Spleen (tissue), 11 donors: ENCODE measurements around the gene TBC1D13. TPM values are rescaled to one million over a fixed set of nuclear protein-coding genes. Genes with fewer than 3 reads are reported as not detected.
A peak's percentile ranks its signal among the peaks of the same experiment; 100 is the strongest.
"Not testable (repeated sequence)": the region's sequence is repeated elsewhere in the genome, so short reads cannot be mapped to it uniquely, and the experiment has no call there.

ENCODE experiments used
- DNase-seq: peaks from one replicate; pipeline ENCODE4 v3.0.0-alpha.2; 2020
- H3K27ac ChIP-seq, 8 donors: fragments of 200-600 bp; sonication (generic) in 7 of 8; 1 replicate in 4 of 8; 2 replicates in 4 of 8; pipeline versions ENCODE4 v1.5.0 to v1.8.0; 2016 to 2021; ENCODE audit warnings: inconsistent platforms in 4 of 8, mild to moderate bottlenecking in 4 of 8, moderate library complexity in 1 of 8
- H3K27me3 ChIP-seq, 7 donors: fragments of 200-600 bp; sonication (generic) in 6 of 7; replicated peaks in 1 of 7; 1 replicate in 4 of 7; 2 replicates in 3 of 7; pipeline versions ENCODE4 v1.5.0 to v1.8.0; 2016 to 2021; ENCODE audit warnings: inconsistent platforms in 3 of 7, mild to moderate bottlenecking in 1 of 7
- H3K36me3 ChIP-seq, 6 donors: fragments of 200-600 bp; sonication (generic) in 5 of 6; 1 replicate in 4 of 6; 2 replicates in 2 of 6; pipeline versions ENCODE4 v1.5.0 to v1.8.0; 2016 to 2021; ENCODE audit warnings: inconsistent platforms in 2 of 6
- H3K4me1 ChIP-seq, 6 donors: fragments of 200-600 bp; sonication (generic) in 5 of 6; 1 replicate in 3 of 6; 2 replicates in 3 of 6; pipeline versions ENCODE4 v1.5.0 to v1.8.0; 2016 to 2021; ENCODE audit warnings: inconsistent platforms in 3 of 6
- H3K4me3 ChIP-seq, 8 donors: fragments of 200-600 bp; sonication (generic) in 7 of 8; 1 replicate in 4 of 8; 2 replicates in 4 of 8; pipeline versions ENCODE4 v1.5.0 to v1.8.0; 2016 to 2021; ENCODE audit warnings: inconsistent platforms in 4 of 8, mild to moderate bottlenecking in 4 of 8, moderate library complexity in 2 of 8
- H3K9me3 ChIP-seq, 8 donors: fragments of 200-600 bp; sonication (generic) in 7 of 8; 1 replicate in 4 of 8; 2 replicates in 4 of 8; pipeline versions ENCODE4 v1.5.0 to v1.8.0; 2016 to 2021; ENCODE audit warnings: inconsistent platforms in 4 of 8
- CTCF ChIP-seq, 11 experiments: fragments of 200-600 bp in 7 of 11; fragments of 450-650 bp in 4 of 11; sonication (generic) in 4 of 11; IDR thresholded peaks in 8 of 11; conservative IDR thresholded peaks in 3 of 11; 1 replicate in 7 of 11; 2 replicates in 4 of 11; pipeline versions ENCODE4 v1.4.0 to v1.8.0; 2016 to 2021; ENCODE audit warnings: antibody characterized with exemption in 11 of 11, inconsistent platforms in 4 of 11, mild to moderate bottlenecking in 1 of 11
- POLR2A ChIP-seq, 3 donors: fragments of 450-650 bp; IDR thresholded peaks; one replicate each; pipeline ENCODE4 v1.5.1; 2017; ENCODE audit warnings: antibody characterized with exemption in 3 of 3, mild to moderate bottlenecking in 1 of 3
- POLR2AphosphoS5 ChIP-seq, 3 donors: sonication (generic); formaldehyde crosslinking; IDR thresholded peaks; one replicate each; pipeline ENCODE4 v1.5.1; 2017; ENCODE audit warnings: antibody characterized with exemption in 3 of 3
- whole genome bisulfite sequencing, 5 donors: extraction: QIAGEN DNeasy Blood & Tissue Kit in 3 of 5; methylation state at CpG; one replicate each; pipeline versions ENCODE4 v1.1.5 to v1.1.7; 2013 to 2018; 5-methylcytosine and 5-hydroxymethylcytosine counted together
- intact Hi-C: fragments of 100-400 bp; cut with DNase I; formaldehyde crosslinking; loops from one replicate; pipeline ENCODE4 v1.15.0; 2023; ENCODE audit warnings: low total_unique reads
- polyA plus RNA-seq, 3 donors: library from polyadenylated mRNA; stranded (reverse); fragments of 200-250 nt; gene quantifications; one replicate each; pipeline ENCODE4 v1.2.1, GENCODE V29; 2013
- total RNA-seq, 7 donors: library from RNA; depleted of rRNA in 3 of 7; stranded (reverse); fragments of >200 nt in 3 of 7; fragmentation: NEBNext Ultra II Directional in 4 of 7; extraction: Animal tissue kit (Norgen Biotek cat#: 25700) in 4 of 7; gene quantifications; one replicate each; pipeline versions ENCODE4 v1.1.0 to v1.2.1, GENCODE V29; 2016 to 2021
- donor health status: healthy with polysubstance abuse.
- donor health status: DM: no; HTN: no; CAD: no; lungs with moderate emphysema.
- donor health status: DM: no; HTN: no; CAD: no.
- donor health status: Bipolar disorder and iron deficiency.
- donor health status: healthy.
- donor health status: DM: no; HTN: no; CAD: no.
- donor health status: DM: yes; HTN: yes; CAD: no.

Gene TBC1D13
- total and polyA plus RNA-seq, 10 donors = 10.8 to 34.2 (median 23.9) TPM

GRCh38 chr9:128792134-128792533 lies 5.1 kb downstream of the TBC1D13 start:
- Histone ChIP-seq H3K4me1 (peaks cover 9 to 44% (median 21%) of the 10 kb centered on the region in 6 donors), H3K27ac (no peak overlapping the region), H3K9me3 (no peaks in the 10 kb centered on the region), H3K4me3 (no peak overlapping the region), H3K36me3 (peaks cover 0 to 90% (median 60%) of the 10 kb centered on the region in 6 donors), H3K27me3 (no peaks in the 10 kb centered on the region)
- TF ChIP-seq POLR2AphosphoS5 (IDR thresholded peaks at IDR 0.05) (peak in 1 of 3 donors; percentile 19), CTCF (IDR thresholded peaks at IDR 0.05 in 8 of 11, conservative IDR thresholded peaks at IDR 0.05 in 3 of 11) (no peak)
- DNase-seq = no peak
- intact Hi-C loops = no loop called here
- 93 to 97% (median 95%) methylated on average over 9 of the region's 9 CpGs for WGBS, 5 donors

DNA sequence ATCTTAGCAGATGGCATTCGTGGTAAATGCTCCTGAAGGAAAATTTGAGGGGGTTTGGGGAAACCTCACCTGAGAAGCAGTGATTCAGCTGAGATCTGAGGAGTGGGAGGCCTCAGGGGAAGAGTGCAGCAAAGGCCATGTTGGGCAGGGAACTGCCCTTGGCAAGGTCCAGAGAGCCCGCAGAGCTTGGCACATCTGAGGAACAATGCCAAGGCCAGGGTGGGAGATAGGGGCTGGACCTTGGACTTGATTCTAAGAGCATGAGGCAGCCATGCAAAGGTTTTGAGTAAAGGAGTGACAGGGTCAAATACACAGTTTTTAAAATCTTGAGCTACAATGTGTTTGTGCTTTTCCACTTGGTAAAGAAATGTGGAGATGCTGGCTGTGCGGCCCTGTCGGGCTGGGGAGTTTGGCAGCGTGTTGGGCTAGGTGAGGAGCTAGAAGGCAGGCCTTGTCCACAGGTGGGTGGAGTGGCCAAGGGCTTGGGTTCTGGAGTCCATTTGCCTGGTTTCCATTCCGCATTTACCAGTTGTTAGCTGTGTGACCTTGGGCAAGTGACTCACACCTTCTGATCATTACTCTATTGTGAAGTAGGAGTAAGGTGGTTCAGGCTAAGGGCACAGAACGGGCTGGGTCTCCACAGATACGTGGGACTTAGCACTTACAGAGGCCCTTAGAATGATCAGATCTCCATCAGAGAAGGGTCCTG lies 6.1 kb downstream of the TBC1D13 start:
- intact Hi-C loops = no loop called here

DNA sequence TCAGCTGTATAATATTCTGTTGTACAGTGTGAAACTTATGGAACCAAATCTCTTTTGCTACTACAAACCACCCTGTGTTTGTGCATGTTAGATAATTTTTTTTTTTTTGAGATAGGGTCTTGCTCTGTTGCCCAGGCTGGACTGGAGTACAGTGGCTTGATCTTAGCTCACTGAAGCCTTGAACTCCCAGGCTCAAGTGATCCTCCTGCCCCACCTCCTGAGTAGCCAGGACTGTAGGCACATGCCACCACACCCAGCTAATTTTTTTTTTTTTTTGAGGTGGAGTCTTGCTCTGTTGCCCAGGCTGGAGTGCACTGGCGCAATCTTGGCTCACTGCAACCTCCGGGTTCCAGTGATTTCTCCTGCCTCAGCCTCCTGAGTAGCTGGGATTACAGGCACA lies 7.9 kb downstream of the TBC1D13 start:
- H3K4me1 ChIP-seq = peaks cover 0 to 16% (median 2%) of the 10 kb centered on the region in 6 donors
- H3K27me3 ChIP-seq, intact Hi-C loops, H3K9me3 ChIP-seq, H3K4me3 ChIP-seq, DNase-seq, H3K27ac ChIP-seq: not testable (repeated sequence)
- peaks cover 0 to 100% (median 87%) of the 10 kb centered on the region in 6 donors for H3K36me3 ChIP-seq
- 46 to 50% (median 48%) methylated on average over 2 of the region's 2 CpGs for WGBS, 5 donors

More for the DNA sequence above, 6.1 kb downstream of the TBC1D13 start:
- Histone ChIP-seq H3K4me1 (peaks cover 3 to 34% (median 15%) of the 10 kb centered on the region in 6 donors), H3K27me3 (no peaks in the 10 kb centered on the region), H3K27ac (no peak overlapping the region), H3K9me3 (no peaks in the 10 kb centered on the region), H3K36me3 (peaks cover 0 to 100% (median 70%) of the 10 kb centered on the region in 6 donors), H3K4me3 (no peak overlapping the region)
- no peak for DNase-seq
- TF ChIP-seq CTCF (IDR thresholded peaks at IDR 0.05 in 8 of 11, conservative IDR thresholded peaks at IDR 0.05 in 3 of 11) (no peak), POLR2A (IDR thresholded peaks at IDR 0.05) (no peak), POLR2AphosphoS5 (IDR thresholded peaks at IDR 0.05) (no peak)
- 87 to 94% (median 88%) methylated on average over 6 to 8 of the region's 8 CpGs for WGBS, 5 donors

DNA sequence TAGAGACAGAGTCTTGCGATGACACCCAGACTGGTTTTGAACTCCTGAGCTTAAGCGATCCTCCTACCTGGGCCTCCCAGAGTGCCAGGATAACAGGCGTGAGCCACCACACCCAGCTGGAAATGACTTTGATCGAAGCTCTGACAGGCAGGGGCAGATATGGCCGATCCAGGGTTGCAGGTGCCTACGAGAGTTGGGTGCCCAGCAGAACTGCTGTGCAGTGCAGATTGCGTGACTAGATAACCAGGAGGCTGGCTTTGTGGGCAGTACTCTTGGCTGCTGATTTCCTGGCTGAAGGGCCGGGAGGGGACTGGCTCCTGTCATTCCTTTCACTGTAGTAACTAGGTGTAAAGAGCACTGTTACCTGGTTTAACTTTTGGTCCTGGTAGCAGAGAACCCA lies 11.8 kb downstream of the TBC1D13 start:
- Histone ChIP-seq H3K36me3 (peaks cover 0 to 100% (median 89%) of the 10 kb centered on the region in 6 donors), H3K27me3 (no peaks in the 10 kb centered on the region), H3K27ac (no peak overlapping the region), H3K4me1 (no peaks in the 10 kb centered on the region), H3K4me3 (no peak overlapping the region), H3K9me3 (no peaks in the 10 kb centered on the region)
- intact Hi-C loops = no loop called here
- TF ChIP-seq POLR2AphosphoS5 (IDR thresholded peaks at IDR 0.05) (no peak), CTCF (IDR thresholded peaks at IDR 0.05 in 8 of 11, conservative IDR thresholded peaks at IDR 0.05 in 3 of 11) (no peak), POLR2A (IDR thresholded peaks at IDR 0.05) (no peak)
- 69 to 94% (median 87%) methylated on average over 7 to 8 of the region's 8 CpGs for WGBS, 5 donors
- DNase-seq = no peak
